ENCODE data around the gene PDK2.

PDK2 gene

GRCh38 chr17:50064253-50065001, 30.7 kb upstream of the PDK2 start:
- no peak for TF ChIP-seq CTCF (IDR thresholded peaks at IDR 0.05; ENCODE audit: low read depth, low read length)
- no peak overlapping the region for H3K4me3 ChIP-seq (ENCODE audit: low read depth, low read length)

GRCh38 chr17:50065056-50065455, 30.1 kb upstream of the PDK2 start:
- no peak overlapping the region for H3K4me3 ChIP-seq (ENCODE audit: low read depth, low read length)
- TF ChIP-seq CTCF (IDR thresholded peaks at IDR 0.05; ENCODE audit: low read depth, low read length) = no peak

- no peak for TF ChIP-seq CTCF (IDR thresholded peaks at IDR 0.05; ENCODE audit: low read depth, low read length)
- no peak overlapping the region for H3K4me3 ChIP-seq (ENCODE audit: low read depth, low read length)
Observed at GRCh38 chr17:50066995-50067394, 28.2 kb upstream of the PDK2 start.

GRCh38 chr17:50067996-50068395, 27.2 kb upstream of the PDK2 start:
- no peak overlapping the region for H3K4me3 ChIP-seq (ENCODE audit: low read depth, low read length)
- no peak for TF ChIP-seq CTCF (IDR thresholded peaks at IDR 0.05; ENCODE audit: low read depth, low read length)

- H3K4me3 ChIP-seq (ENCODE audit: low read depth, low read length) = no peak overlapping the region
- TF ChIP-seq CTCF (IDR thresholded peaks at IDR 0.05; ENCODE audit: low read depth, low read length) = no peak
Observed at GRCh38 chr17:50070908-50071680, 24.1 kb upstream of the PDK2 start.

- H3K4me3 ChIP-seq (ENCODE audit: low read depth, low read length) = no peak overlapping the region
- no peak for TF ChIP-seq CTCF (IDR thresholded peaks at IDR 0.05; ENCODE audit: low read depth, low read length)
Observed at GRCh38 chr17:50071692-50072091, 23.5 kb upstream of the PDK2 start.

- no peak overlapping the region for H3K4me3 ChIP-seq (ENCODE audit: low read depth, low read length)
- TF ChIP-seq CTCF (IDR thresholded peaks at IDR 0.05; ENCODE audit: low read depth, low read length) = no peak
Observed at GRCh38 chr17:50072130-50072529, 23.0 kb upstream of the PDK2 start.

Measured in WI38 (cell line).